Right ventricle myocardium inferior (tissue), 1 donor: ENCODE measurements around the gene TMEM63C. TPM values are rescaled to one million over a fixed set of nuclear protein-coding genes. Genes with fewer than 3 reads are reported as not detected.

Experiments
- ATAC-seq: fragments of 200-7000 bp; cut with Tn5 transposase; one replicate; pipeline ENCODE4 v1.9.1; 2020; ENCODE audit warnings: mild to moderate bottlenecking, moderate library complexity
- DNase-seq: peaks from one replicate; pipeline ENCODE4 v3.0.0; 2021; ENCODE audit errors: missing footprints
- intact Hi-C: fragments of 100-400 bp; cut with DNase I; formaldehyde crosslinking; loops from one replicate; pipeline ENCODE4 v1.11.0; 2022
- total RNA-seq: library from RNA; stranded (reverse); fragmentation: NEBNext Ultra II Directional; extraction: Animal tissue kit (Norgen Biotek cat#: 25700); gene quantifications from one replicate; pipeline ENCODE4 v1.2.1, GENCODE V29; 2021
- donor health status: DM: no; HTN: yes; CAD: no; lungs with severe emphysema.

Gene TMEM63C
- total RNA-seq, 1 donor from 2014 or later = 2.7 TPM

- intact Hi-C loops = no loop called here
- DNase-seq (no peak), ATAC-seq (no peak)
Measured at GRCh38 chr14:77189479-77189878, 7.9 kb downstream of the TMEM63C start.

- DNase-seq (no peak), ATAC-seq (no peak)
- intact Hi-C loops = no loop called here
Measured at GRCh38 chr14:77190977-77191376, 9.4 kb downstream of the TMEM63C start.

GRCh38 chr14:77194706-77195105 is 13.1 kb downstream of the TMEM63C start:
- DNase-seq (no peak), ATAC-seq (no peak)
- intact Hi-C loops = no loop called here

- intact Hi-C loops = no loop called here
- ATAC-seq (no peak), DNase-seq (no peak)
Measured at GRCh38 chr14:77195766-77196165, 14.2 kb downstream of the TMEM63C start.

- ATAC-seq (no peak), DNase-seq (no peak)
- intact Hi-C loops = no loop called here
Measured at GRCh38 chr14:77197988-77198387, 16.4 kb downstream of the TMEM63C start.

- intact Hi-C loops = no loop called here
- DNase-seq (no peak), ATAC-seq (no peak)
Measured at GRCh38 chr14:77198561-77198960, 17.0 kb downstream of the TMEM63C start.

- DNase-seq = no peak
- intact Hi-C loops = no loop called here
- ATAC-seq = no peak
Measured at GRCh38 chr14:77199590-77199989, 18.0 kb downstream of the TMEM63C start.

GRCh38 chr14:77200406-77200985 is 18.9 kb downstream of the TMEM63C start:
- DNase-seq = no peak
- no peak for ATAC-seq
- intact Hi-C loops = no loop called here

- intact Hi-C loops = no loop called here
- DNase-seq (no peak), ATAC-seq (no peak)
Measured at GRCh38 chr14:77201696-77202095, 20.1 kb downstream of the TMEM63C start.

- intact Hi-C loops = no loop called here
- no peak for ATAC-seq
- no peak for DNase-seq
Measured at GRCh38 chr14:77203611-77204458, 22.2 kb downstream of the TMEM63C start.

- ATAC-seq (no peak), DNase-seq (no peak)
- intact Hi-C loops = no loop called here
Measured at GRCh38 chr14:77204459-77204771, 22.8 kb downstream of the TMEM63C start.

- ATAC-seq = no peak
- intact Hi-C loops = no loop called here
- DNase-seq = no peak
Measured at GRCh38 chr14:77204907-77205306, 23.3 kb downstream of the TMEM63C start.

GRCh38 chr14:77205566-77205965 is 24.0 kb downstream of the TMEM63C start:
- intact Hi-C loops = no loop called here
- no peak for DNase-seq
- ATAC-seq = no peak

- DNase-seq = no peak
Measured at GRCh38 chr14:77206261-77206824, 24.7 kb downstream of the TMEM63C start.

GRCh38 chr14:77206877-77207389 is 25.3 kb downstream of the TMEM63C start:
- no peak for DNase-seq
- intact Hi-C loops = no loop called here
- no peak for ATAC-seq

More at GRCh38 chr14:77206261-77206824, 24.7 kb downstream of the TMEM63C start:
- no peak for ATAC-seq
- intact Hi-C loops = no loop called here

GRCh38 chr14:77208291-77208978 is 26.8 kb downstream of the TMEM63C start:
- DNase-seq = peak; percentile 77
- peak; percentile 60 for ATAC-seq
- intact Hi-C loops = no loop called here

- no peak for ATAC-seq
- intact Hi-C loops = no loop called here
Measured at GRCh38 chr14:77208979-77209318, 27.4 kb downstream of the TMEM63C start.

GRCh38 chr14:77212097-77212870 is 30.7 kb downstream of the TMEM63C start:
- DNase-seq (no peak), ATAC-seq (no peak)
- intact Hi-C loops = no loop called here

More at GRCh38 chr14:77208979-77209318, 27.4 kb downstream of the TMEM63C start:
- no peak for DNase-seq
